Activated CD8-positive, alpha-beta T cell treated with anti-CD3 and anti-CD28 coated beads, Interleukin-2, amount 10 ng/mL, durations not matched to agents 7 days and 5 days (primary cell): ENCODE measurements around the gene IGFBP3. TPM values are rescaled to one million over a fixed set of nuclear protein-coding genes. Genes with fewer than 3 reads are reported as not detected.

ENCODE experiments used
- total RNA-seq, 2 experiments: library from RNA; stranded (reverse); gene quantifications; one replicate each; pipeline ENCODE4 v1.2.3, GENCODE V29; 2021

IGFBP3 gene
- total RNA-seq, 2 experiments from 2014 or later: 0.90 to 1.0 TPM

Other genes with a start within 250 kb of the IGFBP3 start
- gene CCDC201, start 48.2 kb downstream of the IGFBP3 start, total RNA-seq: not detected
- gene IGFBP1, start 32.8 kb downstream of the IGFBP3 start, total RNA-seq: not detected